Stimulated activated CD4-positive, alpha-beta T cell treated with anti-CD3 and anti-CD28 coated beads, Interleukin-2, amount 100 ng/mL, for 24 hours (primary cell): ENCODE data around the gene CTRB1.
"Not testable (repeated sequence)": the region's sequence is repeated elsewhere in the genome, so short reads cannot be mapped to it uniquely, and the experiment has no call there.

Experiments
- DNase-seq, 2 donors: peaks; one replicate each; pipeline ENCODE4 v3.0.0-alpha.2; 2020

Gene CTRB1

GRCh38 chr16:75242436-75243078 is 23.8 kb downstream of the CTRB1 start:
- not testable (repeated sequence) for DNase-seq

DNA sequence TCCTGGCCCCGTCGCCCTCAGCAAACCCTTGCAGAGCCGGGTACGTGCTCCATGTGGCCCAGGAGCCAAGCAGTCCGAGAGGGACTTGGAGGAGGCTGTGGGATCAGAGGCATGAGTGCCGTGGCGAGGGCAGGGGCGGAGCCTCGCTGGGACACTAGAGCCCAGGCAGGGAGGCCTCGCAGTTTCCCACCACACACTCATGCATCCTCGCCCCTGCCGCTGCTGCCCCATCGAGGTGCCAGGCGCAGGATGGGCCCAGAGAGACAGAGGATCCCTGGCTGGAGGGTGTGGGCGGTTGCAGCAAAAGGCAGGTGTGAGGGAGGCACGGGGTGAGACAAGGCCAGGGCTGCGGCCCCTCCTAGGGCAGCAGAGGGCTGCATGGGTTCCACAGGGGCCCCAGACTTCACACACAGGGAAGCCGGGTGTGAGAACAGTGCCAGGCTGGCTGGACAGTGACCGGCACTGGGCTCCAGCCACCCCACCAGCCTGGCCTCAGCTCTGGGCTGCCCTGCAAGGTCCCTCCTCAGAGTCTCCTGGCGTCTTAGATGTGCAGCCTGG is 25.0 kb downstream of the CTRB1 start:
- no peak for DNase-seq

GRCh38 chr16:75244225-75244809 is 25.5 kb downstream of the CTRB1 start:
- DNase-seq = no peak

DNA sequence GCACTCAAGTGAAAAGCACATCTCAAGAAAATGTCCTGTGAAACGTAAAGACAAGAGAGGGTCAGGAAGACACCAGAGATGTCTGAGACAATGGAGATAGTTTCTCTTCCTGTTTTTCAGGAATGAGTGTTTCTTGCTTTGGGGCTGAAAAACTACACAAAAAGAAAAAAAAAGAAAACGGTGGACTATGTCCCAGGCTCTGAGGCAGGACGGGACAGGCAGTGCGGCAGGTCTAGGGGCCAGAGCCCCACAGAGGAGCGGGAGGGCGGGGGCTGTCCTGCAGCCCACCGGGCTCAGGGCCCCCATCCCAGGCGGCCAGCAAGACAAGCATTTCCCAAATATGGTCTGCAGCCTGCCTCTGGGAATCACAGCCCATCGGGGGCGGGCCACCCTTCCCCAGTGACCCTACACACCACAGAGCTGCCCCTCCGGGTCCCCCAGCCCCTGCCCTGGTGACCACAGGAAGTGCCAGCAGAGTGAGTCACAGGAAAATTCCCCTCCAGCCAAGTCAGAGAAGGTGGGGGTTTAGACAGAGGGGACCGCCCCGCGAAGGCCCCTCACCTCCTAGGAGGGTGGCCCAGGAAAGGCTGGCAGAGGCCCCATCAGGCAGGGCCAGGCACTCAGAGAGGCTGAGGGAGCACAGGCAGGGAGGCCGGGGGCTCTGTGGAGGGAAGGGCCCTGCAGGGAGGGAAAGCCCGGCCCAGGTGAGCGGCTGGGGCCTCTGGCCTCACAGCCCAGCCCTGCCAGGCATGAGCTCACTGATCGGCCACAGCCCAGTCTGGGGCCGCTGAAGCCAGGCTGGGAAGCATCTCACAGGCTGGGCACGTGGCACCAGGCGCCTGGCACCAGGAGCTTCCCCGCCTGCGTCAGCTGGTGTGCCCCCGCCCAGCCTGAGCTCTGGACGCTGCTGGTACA is 26.3 kb downstream of the CTRB1 start:
- DNase-seq = no peak

DNA sequence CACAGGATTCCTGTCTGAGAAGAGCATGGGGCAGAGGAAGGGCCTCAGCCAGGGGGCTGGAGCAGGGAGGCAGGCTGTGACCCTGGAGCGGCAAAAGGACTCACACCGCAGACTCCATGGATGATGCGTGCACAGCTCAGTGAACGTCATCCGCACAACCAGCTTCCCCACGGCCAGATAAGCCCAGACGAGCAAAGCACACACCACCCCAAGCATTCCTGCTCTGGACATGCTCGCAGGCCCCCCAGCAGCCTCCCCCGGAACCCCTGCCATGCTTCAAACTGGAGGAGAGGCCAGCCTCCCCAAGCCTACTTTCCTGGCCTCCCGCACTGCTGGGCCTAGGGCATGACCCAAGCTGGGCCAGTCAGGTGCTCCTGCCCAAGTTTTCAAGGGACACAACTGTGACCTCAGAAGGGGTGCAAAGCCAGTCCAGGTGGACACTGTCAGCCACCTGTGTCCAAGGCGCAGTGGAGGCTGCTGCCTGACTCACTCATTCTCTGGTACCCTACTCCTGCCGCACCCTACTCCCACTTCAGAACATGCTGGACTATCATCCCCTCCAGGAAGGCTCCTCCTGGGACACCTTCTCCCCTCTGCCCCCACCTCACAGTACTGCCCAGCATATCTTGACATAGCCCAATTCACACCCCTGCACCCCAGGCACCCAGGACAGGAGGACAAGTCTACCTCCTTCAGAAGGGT is 27.9 kb downstream of the CTRB1 start:
- DNase-seq = no peak

DNA sequence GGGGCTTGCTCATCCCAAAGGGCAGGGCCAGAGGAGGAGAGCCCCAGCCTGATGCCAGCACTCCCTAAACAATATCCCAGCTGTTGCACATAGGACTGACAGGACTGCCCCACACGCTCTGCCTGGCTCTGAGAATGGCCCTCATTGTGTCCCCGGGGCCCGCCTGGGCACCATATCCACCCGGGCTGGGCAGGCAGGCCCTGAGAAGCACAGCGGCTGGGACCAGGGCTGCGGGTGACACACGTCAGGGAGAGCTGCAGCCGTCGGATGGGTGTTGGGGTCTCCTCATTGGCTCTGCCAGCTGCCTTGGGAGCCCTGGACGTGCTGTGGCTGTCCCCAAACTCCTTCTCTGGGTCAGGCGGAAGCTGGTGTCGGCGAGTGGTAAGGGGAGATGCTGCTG is 28.5 kb downstream of the CTRB1 start:
- no peak for DNase-seq

GRCh38 chr16:75248142-75248535 is 29.4 kb downstream of the CTRB1 start:
- DNase-seq = no peak

DNA sequence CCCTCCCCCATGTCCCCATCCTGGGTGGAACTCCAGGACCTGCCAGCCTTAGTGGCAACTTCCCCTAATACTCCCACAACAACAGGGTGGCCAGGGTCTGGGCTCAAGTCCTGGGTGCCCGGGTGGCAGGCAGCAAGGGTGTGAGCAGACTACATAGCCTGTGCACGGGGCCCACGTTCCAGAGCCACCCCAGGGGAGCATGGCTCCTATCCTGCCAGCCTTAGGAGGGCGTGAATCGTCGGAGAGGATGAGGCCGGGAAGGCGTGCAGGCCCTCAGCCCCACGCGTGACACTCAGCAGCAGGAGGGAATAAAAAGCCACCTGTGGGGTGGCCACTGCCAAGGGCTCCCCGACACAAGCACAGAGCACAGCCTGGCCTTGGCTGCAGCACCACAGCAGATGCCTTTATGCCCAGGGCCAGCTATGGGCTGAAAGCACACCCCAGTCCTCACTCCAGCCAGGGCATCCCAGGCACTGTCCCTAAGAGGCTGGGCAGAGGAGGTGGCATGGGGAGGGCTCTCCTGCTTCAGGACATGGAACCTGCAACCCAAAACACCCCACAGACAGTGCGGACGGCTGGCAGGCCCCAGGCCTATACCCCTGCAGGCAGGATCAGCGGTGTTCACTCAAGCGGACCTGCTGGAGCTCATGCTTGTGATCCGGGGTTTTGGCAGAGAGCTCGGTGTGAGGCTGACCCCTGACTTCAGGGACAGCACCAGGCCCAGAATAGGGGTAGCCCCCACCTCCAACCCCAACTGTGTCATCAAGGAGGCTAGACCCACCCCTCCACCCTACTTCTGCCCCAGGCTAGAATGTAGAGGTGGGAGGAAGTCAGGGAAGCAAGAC is 30.0 kb downstream of the CTRB1 start:
- DNase-seq = no peak

- DNase-seq = no peak
Measured at GRCh38 chr16:75249441-75249840, 30.7 kb downstream of the CTRB1 start.

GRCh38 chr16:75250089-75250808 is 31.5 kb downstream of the CTRB1 start:
- DNase-seq = no peak

DNA sequence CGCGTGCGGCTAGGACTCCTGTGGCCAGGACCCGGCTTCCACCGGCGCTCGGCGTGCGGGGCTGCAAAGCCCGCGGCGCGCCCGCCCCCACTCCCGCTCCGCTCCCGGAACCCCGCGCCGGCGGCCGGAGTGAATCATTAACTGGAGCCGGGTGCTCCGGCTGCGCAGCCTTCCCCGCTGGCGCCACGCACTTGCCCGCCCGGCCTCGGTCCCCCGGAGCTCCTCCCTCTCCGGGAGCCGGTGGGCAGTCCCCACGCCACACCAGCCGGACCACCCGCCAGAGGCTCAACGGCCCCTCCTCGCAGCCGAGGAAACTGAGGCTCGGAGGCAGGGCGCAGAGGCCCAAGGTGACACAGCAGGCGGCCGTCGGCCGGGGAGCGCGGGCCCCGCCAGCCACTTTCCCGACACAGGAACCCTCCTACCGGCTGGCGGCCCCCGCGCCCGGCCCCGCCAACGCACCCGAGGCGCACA is 32.1 kb downstream of the CTRB1 start:
- peak in 1 of 2 donors; percentile 28 for DNase-seq

- peak in 1 of 2 donors; percentile 54 for DNase-seq
Measured at GRCh38 chr16:75251280-75252048, 32.7 kb downstream of the CTRB1 start, which contains the start of gene BCAR1. Gene BCAR1, minus strand, starts transcription at chr16:75251624. Its CDS starts 142 bp downstream, at chr16:75251482.

- DNase-seq = no peak
Measured at GRCh38 chr16:75252049-75252864, 33.5 kb downstream of the CTRB1 start.

DNA sequence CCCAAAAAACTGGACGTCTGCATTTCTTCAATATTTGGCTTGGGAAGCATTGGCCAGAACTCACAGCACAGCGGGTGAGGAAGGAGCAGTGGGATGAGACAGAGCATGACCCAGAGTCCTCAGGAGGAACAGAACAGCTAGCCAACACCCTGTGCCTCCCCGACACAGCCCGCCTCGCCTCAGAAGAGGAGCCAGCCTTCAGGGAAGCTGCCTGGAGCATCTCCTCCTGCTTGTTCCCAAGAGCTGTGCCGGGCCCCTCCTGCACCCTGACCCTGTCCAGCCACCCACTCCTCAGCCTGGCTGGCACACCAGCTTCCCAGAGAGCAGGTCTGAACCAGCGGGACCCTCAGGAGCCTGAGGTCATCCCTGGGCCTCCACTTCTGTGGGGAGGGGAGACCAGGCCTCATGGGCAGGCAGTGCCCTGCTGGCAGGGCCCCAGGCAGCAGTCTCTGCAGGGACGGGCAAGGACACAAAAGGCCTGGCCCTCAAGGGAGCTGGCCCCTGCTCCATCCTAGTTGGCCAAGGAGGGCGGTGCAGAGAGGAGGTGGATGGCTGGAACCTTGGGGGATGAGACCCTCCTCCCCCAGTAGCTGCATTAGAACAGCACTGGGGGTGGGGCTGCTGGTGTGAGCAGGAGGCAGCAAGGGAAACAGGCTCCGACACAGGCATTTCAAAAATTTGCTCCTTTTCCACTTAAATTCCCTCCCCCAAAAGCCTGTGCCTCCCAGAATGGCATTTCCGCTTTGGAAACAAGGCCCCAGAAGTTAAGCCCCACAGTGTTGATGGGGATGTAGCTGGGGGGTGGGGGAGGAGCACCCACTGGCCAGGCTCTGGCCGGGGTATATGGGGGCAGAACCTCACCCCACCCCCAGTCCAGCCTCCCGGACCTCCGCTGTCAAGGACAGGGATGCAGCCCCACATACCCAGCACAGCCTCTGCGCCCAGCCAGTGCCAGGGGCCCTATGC is 34.4 kb downstream of the CTRB1 start:
- DNase-seq = no peak

GRCh38 chr16:75254359-75254837 is 35.6 kb downstream of the CTRB1 start:
- no peak for DNase-seq

GRCh38 chr16:75256059-75256571 is 37.3 kb downstream of the CTRB1 start:
- no peak for DNase-seq

DNA sequence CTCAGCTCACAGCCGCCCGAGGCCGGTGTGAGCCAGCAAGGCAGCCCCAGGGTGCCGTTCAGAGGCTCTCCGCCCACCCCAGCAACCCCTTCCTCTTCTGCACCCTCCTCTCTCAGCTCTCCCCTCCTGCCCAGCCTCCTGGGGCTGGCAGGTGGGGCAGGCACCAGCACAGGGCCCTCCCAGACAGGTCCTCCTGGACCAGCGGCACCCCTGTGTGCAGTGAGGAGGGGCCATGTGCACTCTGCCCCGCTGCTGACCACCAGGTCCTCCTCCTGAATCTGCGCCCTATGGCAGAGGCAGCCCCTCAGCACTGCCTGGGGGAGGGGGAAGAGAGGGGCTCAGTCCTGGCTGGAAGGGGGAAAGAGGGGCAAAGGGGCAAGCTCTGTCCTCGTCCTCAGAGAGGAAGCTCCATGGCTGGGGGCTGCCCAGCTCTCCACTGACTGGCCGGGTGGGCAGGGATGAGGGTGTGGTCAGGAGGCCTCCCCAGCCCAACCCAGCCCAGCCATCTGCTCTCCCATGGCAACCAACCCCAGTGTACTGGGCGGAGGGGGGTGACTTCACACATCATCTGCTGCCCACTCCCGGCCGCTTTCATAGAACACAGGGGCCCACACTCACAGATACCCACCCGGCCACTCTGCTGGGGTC is 38.0 kb downstream of the CTRB1 start:
- no peak for DNase-seq
